ENCODE measurements around the gene ACADS.

ACADS gene

DNA sequence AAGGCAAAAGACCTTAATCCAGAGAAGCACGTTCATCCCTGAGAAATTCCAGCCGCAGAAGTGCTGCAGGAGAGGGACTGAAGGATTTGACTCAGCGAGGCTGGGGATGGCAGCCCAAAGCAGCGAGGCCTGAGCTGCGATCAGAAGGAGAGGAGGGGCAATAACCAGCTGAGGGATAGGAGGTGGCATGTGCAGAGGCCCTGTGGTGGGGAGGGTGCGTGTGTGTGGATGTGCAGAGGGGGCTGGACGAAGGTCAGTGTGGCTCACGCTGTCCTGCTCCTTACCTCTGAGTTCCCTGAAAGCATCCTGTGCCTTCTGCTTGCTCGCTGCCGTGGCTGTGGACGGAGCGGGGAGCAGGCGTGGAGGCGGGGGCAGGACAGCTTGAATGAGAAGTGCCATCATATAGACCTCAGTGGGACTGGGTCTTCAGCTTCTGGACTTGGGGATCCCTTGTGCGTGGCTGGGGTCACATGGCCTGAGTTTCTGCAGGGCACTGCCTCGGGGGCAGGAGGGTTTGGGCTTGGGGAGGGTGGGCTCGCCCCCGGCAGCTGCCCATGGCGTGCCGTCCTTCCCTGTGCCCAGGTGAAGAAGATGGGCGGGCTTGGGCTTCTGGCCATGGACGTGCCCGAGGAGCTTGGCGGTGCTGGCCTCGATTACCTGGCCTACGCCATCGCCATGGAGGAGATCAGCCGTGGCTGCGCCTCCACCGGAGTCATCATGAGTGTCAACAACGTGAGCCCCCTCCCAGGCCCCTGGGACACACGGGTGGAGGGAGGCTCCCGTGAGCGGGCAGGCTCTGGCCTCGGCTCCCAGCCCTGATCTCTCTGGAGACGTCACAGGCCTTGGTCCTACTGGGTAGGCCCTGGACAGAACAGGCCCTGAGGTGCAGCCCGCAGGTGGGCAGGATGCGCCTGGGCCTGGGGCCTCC, 11.0 kb downstream of the ACADS start:
- no peaks in the 10 kb centered on the region for H3K36me3 ChIP-seq (ENCODE audit: control insufficient read depth, low read depth, low read length)
- no peaks in the 10 kb centered on the region for H3K9me3 ChIP-seq (ENCODE audit: control insufficient read depth, low read depth, low read length)
- no peak overlapping the region for H3K9ac ChIP-seq (ENCODE audit: low read length)
- no peak overlapping the region for H3K27ac ChIP-seq (ENCODE audit: low read length)
- no peak overlapping the region for H3K4me3 ChIP-seq (ENCODE audit: low read length)
- H3K27me3 ChIP-seq (ENCODE audit: control insufficient read depth, insufficient read depth, low read length), result no peaks in the 10 kb centered on the region
- no peaks in the 10 kb centered on the region for H3K4me1 ChIP-seq (ENCODE audit: control insufficient read depth, low read depth, low read length)

DNA sequence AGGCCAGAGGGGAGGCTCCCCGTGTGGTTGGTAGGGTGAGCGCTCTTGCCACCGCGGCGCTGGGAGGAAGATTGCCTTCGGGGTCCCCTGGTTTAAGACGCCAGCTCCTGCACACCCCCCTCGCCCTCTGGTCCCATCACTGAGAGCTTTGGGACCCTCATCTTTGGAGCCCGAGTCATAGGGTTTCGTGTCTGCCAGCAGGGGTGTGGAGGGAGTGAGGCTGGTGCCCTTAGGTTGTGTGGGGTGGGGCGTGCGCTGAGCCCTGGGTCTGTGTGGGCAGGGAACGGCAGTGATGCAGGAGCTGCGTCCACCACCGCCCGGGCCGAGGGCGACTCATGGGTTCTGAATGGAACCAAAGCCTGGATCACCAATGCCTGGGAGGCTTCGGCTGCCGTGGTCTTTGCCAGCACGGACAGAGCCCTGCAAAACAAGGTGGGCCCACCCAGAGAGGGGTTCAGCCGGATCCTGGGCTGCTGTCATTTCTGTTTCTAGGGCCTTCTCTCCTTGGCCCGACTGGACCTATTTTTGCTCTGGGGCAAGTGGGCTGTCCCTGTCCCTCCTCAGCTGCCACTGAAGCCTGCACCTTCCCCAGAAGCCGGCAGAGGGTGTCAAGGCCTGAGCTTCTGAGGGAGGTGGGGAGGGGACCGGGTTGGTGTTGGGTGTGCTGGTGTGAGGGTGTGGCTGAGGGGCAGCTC, 12.1 kb downstream of the ACADS start:
- Histone ChIP-seq H3K36me3 (ENCODE audit: control insufficient read depth, low read depth, low read length) (no peaks in the 10 kb centered on the region), H3K27ac (ENCODE audit: low read length) (no peak overlapping the region), H3K9me3 (ENCODE audit: control insufficient read depth, low read depth, low read length) (no peaks in the 10 kb centered on the region), H3K4me3 (ENCODE audit: low read length) (no peak overlapping the region), H3K4me1 (ENCODE audit: control insufficient read depth, low read depth, low read length) (no peaks in the 10 kb centered on the region), H3K27me3 (ENCODE audit: control insufficient read depth, insufficient read depth, low read length) (no peaks in the 10 kb centered on the region), H3K9ac (ENCODE audit: low read length) (no peak overlapping the region)

DNA sequence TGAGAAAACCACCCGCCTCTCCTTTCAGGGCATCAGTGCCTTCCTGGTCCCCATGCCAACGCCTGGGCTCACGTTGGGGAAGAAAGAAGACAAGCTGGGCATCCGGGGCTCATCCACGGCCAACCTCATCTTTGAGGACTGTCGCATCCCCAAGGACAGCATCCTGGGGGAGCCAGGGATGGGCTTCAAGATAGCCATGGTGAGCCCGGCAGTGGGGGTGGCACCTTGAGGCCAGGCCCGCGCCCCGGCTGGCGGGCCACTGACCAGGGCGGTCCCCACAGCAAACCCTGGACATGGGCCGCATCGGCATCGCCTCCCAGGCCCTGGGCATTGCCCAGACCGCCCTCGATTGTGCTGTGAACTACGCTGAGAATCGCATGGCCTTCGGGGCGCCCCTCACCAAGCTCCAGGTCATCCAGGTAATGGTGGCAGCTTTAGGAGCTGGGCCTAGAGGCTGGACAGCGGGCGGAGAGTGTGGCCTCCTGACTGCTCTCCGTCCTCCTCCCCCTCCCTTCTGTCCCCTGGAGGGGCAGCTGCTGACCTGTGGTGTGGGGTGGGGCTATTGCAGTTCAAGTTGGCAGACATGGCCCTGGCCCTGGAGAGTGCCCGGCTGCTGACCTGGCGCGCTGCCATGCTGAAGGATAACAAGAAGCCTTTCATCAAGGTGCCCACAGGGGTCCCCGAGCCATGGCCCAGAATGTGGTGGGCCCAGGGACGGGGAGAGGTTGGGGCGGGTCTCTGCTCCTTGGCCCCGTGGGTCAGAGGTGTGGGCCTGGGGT, 12.8 kb downstream of the ACADS start:
- Histone ChIP-seq H3K9me3 (ENCODE audit: control insufficient read depth, low read depth, low read length) (no peaks in the 10 kb centered on the region), H3K27ac (ENCODE audit: low read length) (no peak overlapping the region), H3K4me3 (ENCODE audit: low read length) (no peak overlapping the region), H3K36me3 (ENCODE audit: control insufficient read depth, low read depth, low read length) (no peaks in the 10 kb centered on the region), H3K27me3 (ENCODE audit: control insufficient read depth, insufficient read depth, low read length) (no peaks in the 10 kb centered on the region), H3K4me1 (ENCODE audit: control insufficient read depth, low read depth, low read length) (no peaks in the 10 kb centered on the region), H3K9ac (ENCODE audit: low read length) (no peak overlapping the region)

DNA sequence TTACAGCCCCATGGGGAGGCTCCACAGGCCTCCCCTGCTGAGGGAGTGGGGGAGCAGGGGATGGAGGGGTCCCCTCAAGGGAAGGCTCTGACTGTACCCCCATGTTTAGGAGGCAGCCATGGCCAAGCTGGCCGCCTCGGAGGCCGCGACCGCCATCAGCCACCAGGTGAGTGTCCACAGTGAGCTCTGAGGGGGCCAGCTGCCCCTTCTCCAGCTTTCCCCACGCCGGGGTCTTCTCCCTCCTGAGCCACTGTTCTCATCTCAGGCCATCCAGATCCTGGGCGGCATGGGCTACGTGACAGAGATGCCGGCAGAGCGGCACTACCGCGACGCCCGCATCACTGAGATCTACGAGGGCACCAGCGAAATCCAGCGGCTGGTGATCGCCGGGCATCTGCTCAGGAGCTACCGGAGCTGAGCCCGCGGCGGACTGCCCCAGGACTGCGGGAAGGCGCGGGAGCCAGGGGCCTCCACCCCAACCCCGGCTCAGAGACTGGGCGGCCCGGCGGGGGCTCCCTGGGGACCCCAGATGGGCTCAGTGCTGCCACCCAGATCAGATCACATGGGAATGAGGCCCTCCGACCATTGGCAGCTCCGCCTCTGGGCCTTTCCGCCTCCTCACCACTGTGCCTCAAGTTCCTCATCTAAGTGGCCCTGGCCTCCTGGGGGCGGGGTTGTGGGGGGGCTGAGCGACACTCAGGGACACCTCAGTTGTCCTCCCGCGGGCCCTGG, 13.6 kb downstream of the ACADS start:
- Histone ChIP-seq H3K9me3 (ENCODE audit: control insufficient read depth, low read depth, low read length) (no peaks in the 10 kb centered on the region), H3K9ac (ENCODE audit: low read length) (no peak overlapping the region), H3K27ac (ENCODE audit: low read length) (no peak overlapping the region), H3K4me3 (ENCODE audit: low read length) (no peak overlapping the region), H3K4me1 (ENCODE audit: control insufficient read depth, low read depth, low read length) (no peaks in the 10 kb centered on the region), H3K36me3 (ENCODE audit: control insufficient read depth, low read depth, low read length) (no peaks in the 10 kb centered on the region), H3K27me3 (ENCODE audit: control insufficient read depth, insufficient read depth, low read length) (no peaks in the 10 kb centered on the region)

DNA sequence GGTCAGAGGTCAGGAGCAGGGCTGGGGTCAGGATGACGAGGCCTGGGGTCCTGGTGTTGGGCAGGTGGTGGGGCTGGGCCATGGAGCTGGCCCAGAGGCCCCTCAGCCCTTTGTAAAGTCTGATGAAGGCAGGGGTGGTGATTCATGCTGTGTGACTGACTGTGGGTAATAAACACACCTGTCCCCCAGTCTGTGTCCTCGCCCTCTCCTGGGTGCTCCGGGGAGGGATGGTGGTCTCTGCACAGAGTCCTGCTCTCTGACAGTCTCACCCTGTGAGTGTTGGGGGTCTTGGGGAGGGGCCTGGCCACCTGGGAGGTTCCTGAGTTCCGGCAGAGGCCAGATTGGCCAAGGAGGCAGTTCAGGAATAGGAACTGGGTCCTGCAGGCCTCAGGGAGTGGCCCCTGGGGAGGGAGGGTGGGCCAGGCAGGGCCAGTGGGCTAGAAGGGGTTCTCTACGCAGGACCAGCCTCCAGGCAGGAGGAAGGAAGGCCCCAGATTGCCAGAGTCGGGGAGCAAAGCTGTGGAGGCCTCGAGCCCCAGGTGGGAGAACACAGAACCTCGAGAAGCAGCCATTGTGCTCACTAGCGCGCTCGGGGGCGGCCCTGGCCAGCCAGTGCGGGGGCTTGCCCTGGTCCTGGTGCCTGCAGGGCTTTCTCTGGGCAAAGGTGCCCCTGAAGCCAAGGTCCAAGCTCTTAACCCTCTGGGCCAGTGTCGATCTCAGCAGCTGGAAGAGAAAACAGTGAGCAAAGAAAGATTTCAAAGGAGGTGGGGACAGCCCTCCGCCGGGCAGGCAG, 14.4 kb downstream of the ACADS start:
- Histone ChIP-seq H3K4me3 (ENCODE audit: low read length) (no peak overlapping the region), H3K27ac (ENCODE audit: low read length) (no peak overlapping the region), H3K27me3 (ENCODE audit: control insufficient read depth, insufficient read depth, low read length) (no peaks in the 10 kb centered on the region), H3K36me3 (ENCODE audit: control insufficient read depth, low read depth, low read length) (no peaks in the 10 kb centered on the region), H3K9ac (ENCODE audit: low read length) (no peak overlapping the region), H3K9me3 (ENCODE audit: control insufficient read depth, low read depth, low read length) (no peaks in the 10 kb centered on the region), H3K4me1 (ENCODE audit: control insufficient read depth, low read depth, low read length) (no peaks in the 10 kb centered on the region)

DNA sequence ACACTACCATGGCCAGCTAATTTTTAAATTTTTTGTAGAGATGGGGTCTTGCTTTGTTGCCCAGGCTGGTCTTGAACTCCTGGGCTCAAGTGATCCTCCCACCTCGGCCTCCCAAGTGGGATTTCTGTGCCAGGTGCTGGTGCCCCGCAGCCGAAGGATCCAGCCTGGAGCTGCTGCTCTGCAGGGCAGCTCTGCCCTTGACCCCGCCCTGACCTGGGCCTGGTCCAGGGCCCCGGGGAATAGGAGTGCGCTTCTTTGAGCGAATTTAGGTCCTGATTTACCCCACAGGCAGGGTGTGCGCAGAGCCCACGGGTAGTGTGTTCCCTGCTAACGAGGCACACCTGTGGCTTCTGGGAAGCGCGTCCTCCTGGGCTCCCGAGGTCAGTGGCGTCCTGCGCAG, 15.2 kb downstream of the ACADS start:
- no peaks in the 10 kb centered on the region for H3K36me3 ChIP-seq (ENCODE audit: control insufficient read depth, low read depth, low read length)
- no peaks in the 10 kb centered on the region for H3K9me3 ChIP-seq (ENCODE audit: control insufficient read depth, low read depth, low read length)

DNA sequence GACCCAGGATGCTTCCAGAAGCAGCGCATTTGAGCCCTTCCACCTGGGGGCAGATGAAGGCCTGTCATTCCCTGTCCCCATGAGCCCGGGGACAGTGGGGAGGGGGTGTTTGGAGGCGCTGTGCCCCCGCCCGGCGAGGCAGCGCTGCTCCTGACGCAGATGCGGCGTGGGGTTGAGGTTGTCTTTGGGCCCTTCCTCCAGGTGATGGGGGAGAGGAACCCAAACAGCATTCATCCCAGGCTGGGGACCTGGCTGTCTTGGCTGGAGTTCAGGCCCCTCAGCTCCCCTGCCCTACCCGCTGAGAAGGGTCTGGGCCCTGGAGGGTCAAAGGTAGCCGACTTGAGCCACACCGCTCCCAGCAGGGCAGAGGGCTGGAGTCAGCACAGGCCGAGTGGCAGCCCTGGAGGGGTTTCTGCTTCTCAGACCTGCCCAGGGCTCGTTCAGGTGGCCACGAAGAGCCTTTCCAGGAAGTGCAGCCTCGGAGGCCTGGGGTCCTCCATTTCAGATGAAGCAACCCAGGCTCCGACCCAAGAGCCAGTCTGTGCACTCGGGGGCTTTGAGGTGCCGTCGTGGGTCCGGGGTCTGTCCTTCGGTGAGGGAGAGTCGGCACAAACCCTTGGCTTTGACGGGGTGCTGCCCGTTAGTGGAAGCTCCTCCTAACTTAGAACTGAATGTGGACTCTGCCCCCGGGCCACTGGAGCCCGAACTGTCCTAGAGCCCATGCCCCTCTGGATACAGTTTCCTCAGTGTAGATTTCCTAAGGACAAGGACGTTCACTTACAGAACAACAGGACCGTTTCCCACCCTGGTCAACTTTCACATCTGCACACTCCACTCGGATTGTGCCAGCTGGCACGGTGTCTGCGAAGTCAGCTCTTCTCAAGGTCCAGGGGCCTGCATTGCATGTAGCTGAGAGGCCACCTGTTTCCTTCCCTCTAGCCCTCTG, 16.1 kb downstream of the ACADS start:
- Histone ChIP-seq H3K4me3 (ENCODE audit: low read length) (no peak overlapping the region), H3K9ac (ENCODE audit: low read length) (no peak overlapping the region), H3K9me3 (ENCODE audit: control insufficient read depth, low read depth, low read length) (no peaks in the 10 kb centered on the region), H3K4me1 (ENCODE audit: control insufficient read depth, low read depth, low read length) (no peaks in the 10 kb centered on the region), H3K36me3 (ENCODE audit: control insufficient read depth, low read depth, low read length) (no peaks in the 10 kb centered on the region), H3K27me3 (ENCODE audit: control insufficient read depth, insufficient read depth, low read length) (no peaks in the 10 kb centered on the region), H3K27ac (ENCODE audit: low read length) (no peak overlapping the region)

More for the DNA sequence above, 15.2 kb downstream of the ACADS start:
- Histone ChIP-seq H3K9ac (ENCODE audit: low read length) (no peak overlapping the region), H3K27me3 (ENCODE audit: control insufficient read depth, insufficient read depth, low read length) (no peaks in the 10 kb centered on the region), H3K4me1 (ENCODE audit: control insufficient read depth, low read depth, low read length) (no peaks in the 10 kb centered on the region), H3K27ac (ENCODE audit: low read length) (no peak overlapping the region), H3K4me3 (ENCODE audit: low read length) (no peak overlapping the region)

DNA sequence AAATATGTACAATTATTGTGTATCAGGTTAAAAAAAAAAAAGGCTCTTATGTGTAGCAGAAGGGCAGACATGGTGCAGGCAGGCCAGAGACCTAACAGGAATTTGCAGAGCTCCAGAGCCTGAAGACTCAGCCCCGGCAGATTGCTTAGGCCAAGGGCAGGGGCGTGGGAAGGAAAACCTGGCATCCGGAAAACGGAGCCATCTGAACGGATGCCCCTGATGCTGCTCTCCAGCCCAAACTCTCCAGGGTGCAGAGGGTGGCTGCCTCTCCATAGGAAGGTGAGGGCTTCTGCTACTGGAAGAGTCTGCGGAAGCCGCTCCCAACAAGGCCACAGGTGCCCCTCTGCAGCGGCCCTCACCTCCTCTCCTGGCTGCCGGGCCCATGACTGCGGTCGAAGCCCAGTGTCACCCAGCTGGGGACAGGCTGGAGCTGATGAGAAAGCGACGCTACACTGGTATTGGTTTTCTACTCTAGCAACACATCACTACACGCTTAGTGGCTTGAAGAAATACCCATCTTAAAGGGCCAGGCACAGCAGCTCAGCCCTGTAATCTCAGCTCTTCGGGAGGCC, 19.4 kb downstream of the ACADS start:
- no peaks in the 10 kb centered on the region for H3K4me1 ChIP-seq (ENCODE audit: control insufficient read depth, low read depth, low read length)
- H3K9me3 ChIP-seq (ENCODE audit: control insufficient read depth, low read depth, low read length), result no peaks in the 10 kb centered on the region
- no peaks in the 10 kb centered on the region for H3K36me3 ChIP-seq (ENCODE audit: control insufficient read depth, low read depth, low read length)
- no peak overlapping the region for H3K4me3 ChIP-seq (ENCODE audit: low read length)
- H3K27me3 ChIP-seq (ENCODE audit: control insufficient read depth, insufficient read depth, low read length), result no peaks in the 10 kb centered on the region
- H3K27ac ChIP-seq (ENCODE audit: low read length), result no peak overlapping the region
- no peak overlapping the region for H3K9ac ChIP-seq (ENCODE audit: low read length)

DNA sequence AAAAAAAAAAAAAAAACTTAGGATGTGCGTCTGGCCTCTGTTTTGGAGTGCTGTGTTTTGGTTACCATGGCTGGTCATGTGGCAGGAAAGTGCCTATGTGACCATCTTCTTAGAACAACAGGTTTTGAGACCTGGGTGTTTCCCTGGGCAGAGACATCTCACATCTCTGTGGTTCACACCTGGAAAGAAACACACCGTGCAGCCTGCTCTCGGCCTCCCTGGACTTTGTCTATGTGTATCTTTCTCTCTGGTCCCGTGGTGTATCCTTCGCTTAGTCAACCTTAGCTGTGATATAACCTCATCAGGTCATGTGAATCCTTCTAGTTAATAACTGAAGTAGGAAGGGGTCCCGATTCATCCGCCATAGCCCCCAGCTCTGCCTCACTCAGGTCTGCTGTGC, 22.6 kb downstream of the ACADS start:
- Histone ChIP-seq H3K36me3 (ENCODE audit: control insufficient read depth, low read depth, low read length) (no peaks in the 10 kb centered on the region), H3K9me3 (ENCODE audit: control insufficient read depth, low read depth, low read length) (no peaks in the 10 kb centered on the region), H3K27ac (ENCODE audit: low read length) (no peak overlapping the region), H3K4me1 (ENCODE audit: control insufficient read depth, low read depth, low read length) (no peaks in the 10 kb centered on the region), H3K4me3 (ENCODE audit: low read length) (no peak overlapping the region), H3K27me3 (ENCODE audit: control insufficient read depth, insufficient read depth, low read length) (no peaks in the 10 kb centered on the region), H3K9ac (ENCODE audit: low read length) (no peak overlapping the region)

Data from iPS-18a (cell line).